Motor neuron (in vitro differentiated cells): Measurements from ENCODE around the gene TBCC. TPM values are rescaled to one million over a fixed set of nuclear protein-coding genes. Genes with fewer than 3 reads are reported as not detected.

Experiments used
- ATAC-seq, 8 experiments: fragments of 200-7000 bp; cut with Tn5 transposase; replicated peaks in 6 of 8; 2 replicates each; pipeline ENCODE4 v1.8.0; 2021; ENCODE audit warnings: mild to moderate bottlenecking in 8 of 8, moderate library complexity in 8 of 8
- H3K27ac ChIP-seq, 2 donors: fragments of 250-450 bp; sonication (Bioruptor Pico); 2 replicates each; pipeline ENCODE4 v1.9.0; 2021; ENCODE audit warnings: antibody characterized with exemption in 2 of 2, mild to moderate bottlenecking in 2 of 2, moderate library complexity in 1 of 2
- H3K4me1 ChIP-seq, 2 donors: fragments of 250-450 bp; sonication (Bioruptor Pico); replicated peaks in 1 of 2; 2 replicates each; pipeline ENCODE4 v1.6.1; 2021; ENCODE audit warnings: antibody characterized with exemption in 2 of 2, mild to moderate bottlenecking in 2 of 2, moderate library complexity in 1 of 2
- H3K4me3 ChIP-seq, 5 donors: fragments of 250-450 bp; sonication (Bioruptor Pico); 2 replicates each; pipeline ENCODE4 v1.9.0; 2021; ENCODE audit warnings: antibody characterized with exemption in 5 of 5, mild to moderate bottlenecking in 5 of 5, moderate library complexity in 4 of 5
- WGBS, 10 experiments: fragments of 450-650 bp; shearing (Covaris generic); methylation state at CpG; one replicate each; pipeline ENCODE4 v1.0.0; 2022; 5-methylcytosine and 5-hydroxymethylcytosine counted together
- in situ Hi-C, 9 experiments: fragments of 400-800 bp; cut with MboI; loops; one replicate each; pipeline ENCODE4 v1.15.0; 2021; ENCODE audit warnings: low sequenced_read_pairs in 9 of 9, low pct_unique_long_range_greater_than_20kb in 2 of 9; ENCODE audit not compliant: unreplicated experiment in 9 of 9
- total RNA-seq, 8 experiments: library from RNA; unstranded; fragments of 300-600 nt; gene quantifications; 2 replicates each; pipeline versions ENCODE4 v1.2.3 to v1.2.4, GENCODE V29; 2022

Gene TBCC
- total RNA-seq, 8 experiments from 2014 or later, result 24.5 to 47.9 (median 34.5) TPM

GRCh38 chr6:42762950-42763349 lies 17.0 kb upstream of the TBCC start:
- Histone ChIP-seq H3K27ac (no peak overlapping the region), H3K4me3 (no peak overlapping the region), H3K4me1 (peaks cover 6 to 7% of the 10 kb centered on the region in 2 donors)
- in situ Hi-C loops, result no loop called here
- WGBS, 10 experiments, result 60 to 86% (median 73%) methylated on average over 1 to 3 of the region's 3 CpGs; no CpG with 5 or more reads in 2 of the 10 experiments
- no peak for ATAC-seq

GRCh38 chr6:42762426-42762859 lies 16.5 kb upstream of the TBCC start:
- Histone ChIP-seq H3K27ac (no peak overlapping the region), H3K4me1 (peaks cover 6 to 7% of the 10 kb centered on the region in 2 donors), H3K4me3 (no peak overlapping the region)
- in situ Hi-C loops, result no loop called here
- 80 to 100% (median 98%) methylated on average over 1 to 3 of the region's 3 CpGs; no CpG with 5 or more reads in 1 of the 10 experiments for WGBS, 10 experiments
- no peak for ATAC-seq

- no peak for ATAC-seq
- Histone ChIP-seq H3K4me3 (no peak overlapping the region), H3K4me1 (peaks cover 6 to 7% of the 10 kb centered on the region in 2 donors), H3K27ac (peak overlapping the region in 1 of 2 donors; percentile 37)
- WGBS, 10 experiments, result 0 to 95% (median 70%) methylated on average over 1 to 8 of the region's 8 CpGs; no CpG with 5 or more reads in 1 of the 10 experiments
- in situ Hi-C loops, result no loop called here
These were observed 15.6 kb upstream of the TBCC start for GRCh38 chr6:42761287-42762067.

DNA sequence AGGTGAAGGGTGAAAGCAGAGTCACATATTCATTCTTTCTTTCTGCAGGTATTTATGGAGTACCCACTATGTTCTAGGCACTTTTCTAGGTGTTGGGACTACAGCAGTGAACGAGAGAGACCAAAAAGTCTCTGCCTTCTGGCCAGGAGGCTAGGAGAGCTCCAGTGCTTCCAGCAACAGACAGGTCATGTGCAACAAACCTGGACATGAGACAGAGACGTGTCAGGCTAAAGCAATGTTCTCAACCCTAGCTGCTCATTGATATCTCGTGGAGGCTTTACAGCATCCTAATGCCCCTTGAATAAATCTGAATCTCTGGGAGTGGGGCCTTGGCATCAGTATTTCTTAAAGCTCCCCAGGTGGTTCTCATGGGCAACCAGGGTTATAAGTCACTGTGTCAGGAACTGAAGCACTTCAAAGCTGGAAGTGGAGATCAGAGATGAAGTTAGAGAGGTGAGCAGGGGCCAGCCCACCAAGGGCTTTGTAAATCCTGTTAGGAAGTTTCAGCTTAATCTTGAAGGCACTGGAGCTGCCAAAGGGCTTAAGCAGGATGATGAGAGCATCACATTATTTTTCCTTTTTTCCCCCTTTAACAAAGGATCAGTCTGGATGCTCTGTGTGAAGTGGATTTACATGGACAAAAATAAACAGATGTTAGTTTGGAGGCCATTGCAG lies 13.0 kb upstream of the TBCC start:
- whole genome bisulfite sequencing, 10 experiments, result 77 to 100% (median 93%) methylated on average over 1 to 3 of the region's 3 CpGs; no CpG with 5 or more reads in 3 of the 10 experiments
- no peak for ATAC-seq
- H3K4me1 ChIP-seq, result peaks cover 6 to 7% of the 10 kb centered on the region in 2 donors
- H3K4me3 ChIP-seq, result no peak overlapping the region
- in situ Hi-C loops, result no loop called here
- H3K27ac ChIP-seq, result no peak overlapping the region

GRCh38 chr6:42756722-42757121 lies 10.8 kb upstream of the TBCC start:
- 47% methylated on average over 6 of the region's 7 CpGs; no CpG with 5 or more reads in 9 of the 10 experiments for WGBS, 10 experiments
- in situ Hi-C loops, result no loop called here
- ATAC-seq, result peak in 2 of 8 experiments; percentile 21 to 31
- Histone ChIP-seq H3K4me1 (peaks cover 1 to 2% of the 10 kb centered on the region in 2 donors), H3K27ac (no peak overlapping the region), H3K4me3 (no peak overlapping the region)

GRCh38 chr6:42754759-42755158 lies 8.9 kb upstream of the TBCC start:
- in situ Hi-C loops, result no loop called here
- H3K4me3 ChIP-seq, result no peak overlapping the region
- 73 to 100% (median 88%) methylated on average over 1 to 5 of the region's 5 CpGs; no CpG with 5 or more reads in 1 of the 10 experiments for WGBS, 10 experiments
- peaks cover 0 to 2% of the 10 kb centered on the region in 2 donors for H3K4me1 ChIP-seq
- no peak for ATAC-seq
- no peak overlapping the region for H3K27ac ChIP-seq

DNA sequence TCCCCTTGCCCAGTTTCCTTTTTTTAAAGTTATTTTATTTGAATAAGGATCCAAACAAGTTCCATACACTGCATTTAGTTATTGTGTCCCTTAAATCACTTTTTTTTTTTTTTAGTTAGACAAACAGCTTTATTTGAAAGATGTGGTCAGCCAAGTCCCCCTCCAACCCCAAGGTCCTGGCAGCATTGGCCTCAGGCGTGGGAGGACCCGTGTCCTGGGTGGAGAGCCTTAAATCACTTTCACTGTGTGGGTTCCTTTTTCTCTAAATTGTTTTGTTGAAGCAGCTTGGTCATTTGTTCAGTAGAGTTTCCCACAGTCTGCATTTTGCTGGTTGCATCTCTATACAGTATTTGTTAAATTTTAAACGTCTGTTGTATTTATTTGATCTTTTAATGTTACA lies 5.2 kb upstream of the TBCC start:
- H3K4me3 ChIP-seq, result no peak overlapping the region
- no peak for ATAC-seq
- WGBS, 10 experiments, result 0 to 73% (median 30%) methylated on average over 1 to 3 of the region's 3 CpGs
- in situ Hi-C loops, result no loop called here
- peaks cover 2 to 13% of the 10 kb centered on the region in 2 donors for H3K4me1 ChIP-seq
- no peak overlapping the region for H3K27ac ChIP-seq

GRCh38 chr6:42748203-42748898 lies 2.4 kb upstream of the TBCC start:
- ATAC-seq, result no peak
- peak overlapping the region in 3 of 5 donors; percentile 54 to 99 (median 99) for H3K4me3 ChIP-seq
- H3K27ac ChIP-seq, result no peak overlapping the region
- peaks cover 13 to 20% of the 10 kb centered on the region in 2 donors for H3K4me1 ChIP-seq
- in situ Hi-C loops, result no loop called here
- WGBS, 10 experiments, result 24 to 86% (median 69%) methylated on average over 1 to 6 of the region's 8 CpGs

GRCh38 chr6:42746463-42747391 lies 824 bp upstream of the TBCC start:
- in situ Hi-C loops, result no loop called here
- peak; percentile 47 to 73 (median 65) for ATAC-seq
- peaks cover 29 to 31% of the 10 kb centered on the region in 2 donors for H3K4me1 ChIP-seq
- peak overlapping the region; percentile 54 to 99 (median 99) for H3K4me3 ChIP-seq
- H3K27ac ChIP-seq, result peak overlapping the region; percentile 82 to 87
- WGBS, 10 experiments, result 0 to 1% (median 0%) methylated on average over 1 to 16 of the region's 55 CpGs; no CpG with 5 or more reads in 3 of the 10 experiments

GRCh38 chr6:42745083-42745639 lies 742 bp downstream of the TBCC start:
- H3K27ac ChIP-seq, result peak overlapping the region; percentile 94 to 95
- peak overlapping the region; percentile 76 to 99 (median 99) for H3K4me3 ChIP-seq
- 0 to 14% (median 1%) methylated on average over 1 to 16 of the region's 29 CpGs; no CpG with 5 or more reads in 1 of the 10 experiments for WGBS, 10 experiments
- in situ Hi-C loops, result no loop called here
- peak in 1 of 8 experiments; percentile 1 for ATAC-seq
- H3K4me1 ChIP-seq, result peaks cover 29% of the 10 kb centered on the region in 2 donors

DNA sequence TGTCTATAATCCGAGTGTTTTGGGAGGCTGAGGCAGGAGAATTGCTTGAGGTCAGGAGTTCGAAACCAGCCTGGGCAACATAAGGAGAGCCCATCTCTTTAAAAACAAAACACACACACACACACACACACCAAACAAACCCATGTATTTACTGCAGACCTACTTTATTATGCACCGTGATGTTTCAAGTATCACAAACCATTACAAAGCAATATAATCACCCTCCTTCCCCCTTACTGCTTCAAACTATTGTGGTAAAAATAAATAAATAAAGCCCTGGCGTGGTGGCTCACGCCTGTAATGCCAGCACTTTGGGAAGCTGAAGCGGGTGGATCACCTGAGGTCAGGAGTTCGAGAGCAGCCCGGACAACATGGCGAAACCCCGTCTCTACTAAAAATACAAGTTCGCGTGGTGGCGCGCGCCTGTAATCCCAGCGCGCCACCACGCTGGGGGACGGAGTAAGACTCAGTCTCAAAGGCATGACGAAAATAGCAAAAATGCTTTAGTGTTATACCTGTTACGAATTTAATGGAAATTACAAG lies 1.5 kb downstream of the TBCC start:
- WGBS, 10 experiments, result 12 to 93% (median 49%) methylated on average over 1 to 21 of the region's 21 CpGs
- Histone ChIP-seq H3K4me1 (peaks cover 29% of the 10 kb centered on the region in 2 donors), H3K27ac (no peak overlapping the region), H3K4me3 (peak overlapping the region; percentile 76 to 99 (median 99))
- in situ Hi-C loops, result no loop called here
- no peak for ATAC-seq
